Measurements from ENCODE around the gene MACROH2A1. TPM values are rescaled to one million over a fixed set of nuclear protein-coding genes. Genes with fewer than 3 reads are reported as not detected.

Gene MACROH2A1
- total RNA-seq, 1 donor from 2014 or later = 181 TPM

- TF ChIP-seq, protein P1, sequence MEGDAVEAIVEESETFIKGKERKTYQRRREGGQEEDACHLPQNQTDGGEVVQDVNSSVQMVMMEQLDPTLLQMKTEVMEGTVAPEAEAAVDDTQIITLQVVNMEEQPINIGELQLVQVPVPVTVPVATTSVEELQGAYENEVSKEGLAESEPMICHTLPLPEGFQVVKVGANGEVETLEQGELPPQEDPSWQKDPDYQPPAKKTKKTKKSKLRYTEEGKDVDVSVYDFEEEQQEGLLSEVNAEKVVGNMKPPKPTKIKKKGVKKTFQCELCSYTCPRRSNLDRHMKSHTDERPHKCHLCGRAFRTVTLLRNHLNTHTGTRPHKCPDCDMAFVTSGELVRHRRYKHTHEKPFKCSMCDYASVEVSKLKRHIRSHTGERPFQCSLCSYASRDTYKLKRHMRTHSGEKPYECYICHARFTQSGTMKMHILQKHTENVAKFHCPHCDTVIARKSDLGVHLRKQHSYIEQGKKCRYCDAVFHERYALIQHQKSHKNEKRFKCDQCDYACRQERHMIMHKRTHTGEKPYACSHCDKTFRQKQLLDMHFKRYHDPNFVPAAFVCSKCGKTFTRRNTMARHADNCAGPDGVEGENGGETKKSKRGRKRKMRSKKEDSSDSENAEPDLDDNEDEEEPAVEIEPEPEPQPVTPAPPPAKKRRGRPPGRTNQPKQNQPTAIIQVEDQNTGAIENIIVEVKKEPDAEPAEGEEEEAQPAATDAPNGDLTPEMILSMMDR (IDR thresholded peaks at IDR 0.05; ENCODE audit: unreplicated experiment) = no peak
- no peaks in the 10 kb centered on the region for H3K9me3 Mint-ChIP-seq (ENCODE audit: unreplicated experiment)
- peaks cover 5% of the 10 kb centered on the region for H3K36me3 Mint-ChIP-seq (ENCODE audit: low read depth, unreplicated experiment)
- H3K27ac Mint-ChIP-seq (ENCODE audit: unreplicated experiment) = peak overlapping the region; percentile 65
- peaks cover 26% of the 10 kb centered on the region for H3K4me1 Mint-ChIP-seq (ENCODE audit: unreplicated experiment)
- peak overlapping the region; percentile 90 for H3K4me3 Mint-ChIP-seq (ENCODE audit: unreplicated experiment)
- H3K27me3 Mint-ChIP-seq (ENCODE audit: unreplicated experiment) = peaks cover 10% of the 10 kb centered on the region
- DNase-seq (ENCODE audit: low spot score) = peak; percentile 48
Measured at GRCh38 chr5:135398160-135398854, 724 bp downstream of the MACROH2A1 start.

DNA sequence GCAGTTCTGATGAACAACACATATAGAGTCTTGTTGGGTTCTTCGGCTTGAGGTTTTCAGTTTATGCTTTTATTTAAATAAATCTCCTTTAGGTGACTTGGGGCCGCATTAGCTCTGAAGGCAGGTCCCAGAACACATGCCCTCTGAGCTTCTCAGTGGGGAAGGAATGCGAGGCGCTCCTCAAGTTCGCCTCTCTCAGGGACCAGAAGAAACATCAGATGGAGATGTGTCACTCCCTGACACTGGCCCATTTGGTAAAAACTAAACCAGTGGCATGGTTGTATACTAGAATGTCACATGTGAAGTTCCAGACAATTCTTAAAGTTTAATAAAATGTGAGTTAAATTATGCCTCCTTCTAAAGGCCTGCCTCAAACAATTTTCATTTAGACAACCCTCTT, 1.9 kb downstream of the MACROH2A1 start:
- peaks cover 12% of the 10 kb centered on the region for H3K36me3 Mint-ChIP-seq (ENCODE audit: low read depth, unreplicated experiment)
- DNase-seq (ENCODE audit: low spot score) = no peak
- TF ChIP-seq, protein P1 (IDR thresholded peaks at IDR 0.05; ENCODE audit: unreplicated experiment) = no peak
- H3K27ac Mint-ChIP-seq (ENCODE audit: unreplicated experiment) = no peak overlapping the region
- no peaks in the 10 kb centered on the region for H3K9me3 Mint-ChIP-seq (ENCODE audit: unreplicated experiment)
- H3K4me1 Mint-ChIP-seq (ENCODE audit: unreplicated experiment) = peaks cover 26% of the 10 kb centered on the region
- peaks cover 10% of the 10 kb centered on the region for H3K27me3 Mint-ChIP-seq (ENCODE audit: unreplicated experiment)
- peak overlapping the region; percentile 53 for H3K4me3 Mint-ChIP-seq (ENCODE audit: unreplicated experiment)

- no peak for DNase-seq (ENCODE audit: low spot score)
- H3K4me3 Mint-ChIP-seq (ENCODE audit: unreplicated experiment) = no peak overlapping the region
- H3K27ac Mint-ChIP-seq (ENCODE audit: unreplicated experiment) = no peak overlapping the region
- H3K9me3 Mint-ChIP-seq (ENCODE audit: unreplicated experiment) = no peaks in the 10 kb centered on the region
- H3K36me3 Mint-ChIP-seq (ENCODE audit: low read depth, unreplicated experiment) = peaks cover 12% of the 10 kb centered on the region
- H3K27me3 Mint-ChIP-seq (ENCODE audit: unreplicated experiment) = peaks cover 10% of the 10 kb centered on the region
- TF ChIP-seq, protein P1 (IDR thresholded peaks at IDR 0.05; ENCODE audit: unreplicated experiment) = no peak
- H3K4me1 Mint-ChIP-seq (ENCODE audit: unreplicated experiment) = peaks cover 27% of the 10 kb centered on the region
Measured at GRCh38 chr5:135396459-135397055, 2.5 kb downstream of the MACROH2A1 start.

DNA sequence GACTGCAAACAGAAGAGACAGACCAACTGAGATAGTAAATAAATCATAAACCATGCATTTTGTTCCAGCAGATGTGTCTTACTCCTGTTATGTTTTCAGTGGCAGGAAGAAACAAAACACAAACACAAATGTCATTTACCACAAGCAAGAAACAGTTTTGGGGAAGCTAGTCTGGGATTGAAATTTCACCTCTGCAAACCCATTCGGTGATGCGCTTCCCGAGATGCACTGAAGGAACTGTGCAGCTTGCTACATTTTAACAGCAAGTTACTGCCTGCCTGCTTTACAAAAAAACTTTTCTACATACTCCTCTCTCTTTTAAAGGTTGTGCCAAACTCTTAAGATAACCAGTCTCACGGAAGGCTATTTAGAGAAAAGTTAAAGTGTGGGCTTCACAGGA, 3.2 kb downstream of the MACROH2A1 start:
- Mint-ChIP-seq H3K27ac (ENCODE audit: unreplicated experiment) (no peak overlapping the region), H3K4me3 (ENCODE audit: unreplicated experiment) (no peak overlapping the region), H3K27me3 (ENCODE audit: unreplicated experiment) (peaks cover 6% of the 10 kb centered on the region), H3K4me1 (ENCODE audit: unreplicated experiment) (peaks cover 29% of the 10 kb centered on the region), H3K9me3 (ENCODE audit: unreplicated experiment) (no peaks in the 10 kb centered on the region), H3K36me3 (ENCODE audit: low read depth, unreplicated experiment) (peaks cover 12% of the 10 kb centered on the region)
- TF ChIP-seq, protein P1 (IDR thresholded peaks at IDR 0.05; ENCODE audit: unreplicated experiment) = no peak
- no peak for DNase-seq (ENCODE audit: low spot score)

DNA sequence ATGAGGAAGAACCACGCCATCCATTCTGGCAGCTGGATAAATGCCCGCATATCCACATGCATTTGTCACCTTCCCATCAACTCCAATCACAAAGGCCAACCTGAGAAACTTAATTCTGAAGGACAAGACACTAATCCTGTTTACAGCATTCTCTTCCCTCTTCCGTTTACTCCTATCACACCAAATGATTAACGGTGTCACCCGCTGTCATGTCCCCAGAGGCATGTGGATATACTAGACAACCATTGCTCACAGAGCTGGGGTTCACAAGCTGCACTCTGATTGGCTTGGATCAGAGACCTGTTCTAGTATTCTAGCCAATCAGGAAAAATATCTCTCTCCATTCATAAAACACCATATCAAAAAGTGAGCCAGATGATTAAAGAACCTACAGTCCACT, 3.6 kb downstream of the MACROH2A1 start:
- Mint-ChIP-seq H3K9me3 (ENCODE audit: unreplicated experiment) (no peaks in the 10 kb centered on the region), H3K4me3 (ENCODE audit: unreplicated experiment) (no peak overlapping the region), H3K4me1 (ENCODE audit: unreplicated experiment) (peaks cover 25% of the 10 kb centered on the region), H3K36me3 (ENCODE audit: low read depth, unreplicated experiment) (peaks cover 11% of the 10 kb centered on the region), H3K27me3 (ENCODE audit: unreplicated experiment) (peaks cover 7% of the 10 kb centered on the region), H3K27ac (ENCODE audit: unreplicated experiment) (no peak overlapping the region)
- TF ChIP-seq, protein P1 (IDR thresholded peaks at IDR 0.05; ENCODE audit: unreplicated experiment) = no peak
- DNase-seq (ENCODE audit: low spot score) = no peak

All from endothelial cell (in vitro differentiated cells).